GM12878 (cell line): ENCODE data around the gene THRB. TPM values are rescaled to one million over a fixed set of nuclear protein-coding genes. Genes with fewer than 3 reads are reported as not detected.

Source experiments
- ATAC-seq: fragments of 200-7000 bp; cut with Tn5 transposase; 3 replicates; pipeline ENCODE4 v1.9.1; 2020; ENCODE audit warnings: mild to moderate bottlenecking, moderate library complexity
- BruUV-seq: library from RNA; stranded (reverse); fragments of 400-500 nt; replicated peaks from 2 replicates; lab custom pipeline; 2021; lab: Mats Ljungman, UMichigan
- CTCF ChIA-PET: fragments of 300-600 bp; sonication (Branson Sonifier 250); formaldehyde crosslinking; extraction: SDS; loops from one replicate; lab custom pipeline; 2021; ENCODE audit warnings: inconsistent platforms; lab: Yijun Ruan, JAX
- POLR2A ChIA-PET: fragments of 350-600 bp; formaldehyde crosslinking; extraction: SDS; loops from one replicate; lab custom pipeline; 2021; ENCODE audit warnings: inconsistent platforms; lab: Charles Lee
- RAD21 ChIA-PET: fragments of 300-600 bp; sonication (Branson Sonifier 250); formaldehyde crosslinking; loops from one replicate; lab custom pipeline; 2023; ENCODE audit warnings: antibody characterized with exemption; ENCODE audit not compliant: unreplicated experiment; lab: Charles Lee
- SMC1A ChIA-PET: fragments of 300-600 bp; sonication (Branson Sonifier 250); formaldehyde crosslinking; loops from one replicate; lab custom pipeline; 2023; ENCODE audit not compliant: unreplicated experiment, uncharacterized antibody; lab: Charles Lee
- DNase-seq: peaks from one replicate; pipeline ENCODE4 v3.0.0-alpha.2; 2011; ENCODE audit warnings: low read depth, low spot score
- FAIRE-seq: peaks from 3 replicates; lab custom pipeline; 2011; peaks lifted over from hg19 to GRCh38; lab: Jason Lieb, UNC
- H2AFZ ChIP-seq: 2 replicates; pipeline ENCODE4 v1.6.0; 2011; ENCODE audit warnings: low read depth, low read length, control low read depth; ENCODE audit not compliant: control insufficient read depth
- H3K27ac ChIP-seq: 2 replicates; pipeline ENCODE4 v1.5.1; 2011; ENCODE audit warnings: control low read depth; ENCODE audit not compliant: control insufficient read depth, insufficient read depth
- H3K27me3 ChIP-seq, 2 experiments: replicated peaks in 1 of 2; 2 replicates each; pipeline versions ENCODE4 v1.6.0 to v1.6.1; 2011; ENCODE audit warnings: low read length in 1 of 2; ENCODE audit not compliant: control insufficient read depth in 2 of 2, insufficient read depth in 2 of 2
- H3K36me3 ChIP-seq, 2 experiments: 2 replicates each; pipeline ENCODE4 v1.5.1; 2011; ENCODE audit warnings: low read length in 1 of 2; ENCODE audit not compliant: control insufficient read depth in 2 of 2, insufficient read depth in 2 of 2
- H3K4me1 ChIP-seq: 2 replicates; pipeline ENCODE4 v1.6.1; 2011; ENCODE audit warnings: mild to moderate bottlenecking, low read length, moderate library complexity, mixed read lengths; ENCODE audit not compliant: control insufficient read depth, insufficient read depth
- H3K4me2 ChIP-seq: 2 replicates; pipeline ENCODE4 v1.6.0; 2011; ENCODE audit warnings: control low read depth; ENCODE audit not compliant: control insufficient read depth, insufficient read depth
- H3K4me3 ChIP-seq: fragments of 200-600 bp; sonication (generic); 2 replicates; pipeline ENCODE4 v1.5.1; 2016
- H3K79me2 ChIP-seq: 2 replicates; pipeline ENCODE4 v1.6.0; 2011; ENCODE audit warnings: low read length; ENCODE audit not compliant: control insufficient read depth, insufficient read depth
- H3K9ac ChIP-seq: 2 replicates; pipeline ENCODE4 v1.8.0; 2011; ENCODE audit warnings: low read length, control low read depth, mixed read lengths; ENCODE audit not compliant: control insufficient read depth, insufficient read depth
- H3K9me3 ChIP-seq: replicated peaks from 3 replicates; pipeline ENCODE4 v1.5.1; 2011; ENCODE audit warnings: mild to moderate bottlenecking, low read length; ENCODE audit not compliant: control insufficient read depth, insufficient read depth
- H4K20me1 ChIP-seq: 2 replicates; pipeline ENCODE4 v1.6.0; 2011; ENCODE audit not compliant: control insufficient read depth, insufficient read depth
- BACH1 ChIP-seq: fragments of 450-650 bp; IDR thresholded peaks from 2 replicates; pipeline ENCODE4 v1.6.1; 2017; ENCODE audit warnings: mild to moderate bottlenecking, borderline replicate concordance
- EP300 ChIP-seq, 2 experiments: fragments of 150-350 bp in 1 of 2; IDR thresholded peaks; 2 replicates each; pipeline ENCODE4 v1.6.1; 2011 to 2012; ENCODE audit warnings: low read depth in 2 of 2, low read length in 2 of 2, borderline replicate concordance in 1 of 2, improper control_type of control experiment in 1 of 2, inconsistent platforms in 1 of 2; ENCODE audit not compliant: control insufficient read depth in 1 of 2
- KAT2A ChIP-seq: conservative IDR thresholded peaks from 2 replicates; pipeline ENCODE4 v1.6.1; 2011; ENCODE audit warnings: low read depth, low read length; ENCODE audit not compliant: control insufficient read depth
- KDM1A ChIP-seq: fragments of 200-600 bp; sonication (generic); IDR thresholded peaks from 2 replicates; pipeline ENCODE4 v1.6.1; 2016; ENCODE audit warnings: borderline replicate concordance
- MYB ChIP-seq: fragments of 150-350 bp; IDR thresholded peaks from 2 replicates; pipeline ENCODE4 v1.6.1; 2014; ENCODE audit warnings: mild to moderate bottlenecking, low read depth, low read length, borderline replicate concordance
- MYC ChIP-seq: IDR thresholded peaks from 2 replicates; pipeline ENCODE4 v1.6.1; 2011; ENCODE audit warnings: mild to moderate bottlenecking, low read length, moderate library complexity, inconsistent platforms; ENCODE audit not compliant: insufficient read depth, insufficient replicate concordance, insufficient read length, severe bottlenecking
- POU2F2 ChIP-seq: IDR thresholded peaks from 3 replicates; pipeline ENCODE4 v1.6.1; 2011; ENCODE audit warnings: low read depth, mild to moderate bottlenecking, low read length, borderline replicate concordance
- RCOR1 ChIP-seq: conservative IDR thresholded peaks from 2 replicates; pipeline ENCODE4 v1.6.1; 2012; ENCODE audit warnings: low read depth, low read length, improper control_type of control experiment
- RFX5 ChIP-seq: IDR thresholded peaks from 2 replicates; pipeline ENCODE4 v1.6.1; 2011; ENCODE audit warnings: low read depth, low read length, improper control_type of control experiment
- SIX5 ChIP-seq: IDR thresholded peaks from 2 replicates; pipeline ENCODE4 v1.6.1; 2011; ENCODE audit warnings: mild to moderate bottlenecking, low read depth, low read length, moderate library complexity; ENCODE audit not compliant: severe bottlenecking
- SMAD1 ChIP-seq: fragments of 450-650 bp; IDR thresholded peaks from 2 replicates; pipeline ENCODE4 v1.6.1; 2018; ENCODE audit warnings: mild to moderate bottlenecking, low read depth; ENCODE audit not compliant: partially characterized antibody
- TBL1XR1 ChIP-seq: IDR thresholded peaks from 2 replicates; pipeline ENCODE4 v1.6.1; 2012; ENCODE audit warnings: low read depth, low read length, improper control_type of control experiment
- WGBS: methylation state at CpG from one replicate; pipeline ENCODE4 v1.1.6; 2016; ENCODE audit warnings: low lambda C conversion rate; ENCODE audit not compliant: insufficient replicate concordance, insufficient coverage; ENCODE audit errors: missing lambda C conversion rate; 5-methylcytosine and 5-hydroxymethylcytosine counted together
- in situ Hi-C: fragments of 300-500 bp; cut with MboI; formaldehyde crosslinking; loops from 9 replicates; pipeline ENCODE4 v1.14.3; 2018; ENCODE audit warnings: mixed read lengths
- intact Hi-C: fragments of 100-400 bp; cut with micrococcal nuclease; formaldehyde crosslinking; loops from one replicate; pipeline ENCODE4 v1.14.2; 2022; ENCODE audit not compliant: unreplicated experiment
- polyA plus RNA-seq, 11 experiments: library from polyadenylated mRNA; depleted of rRNA in 4 of 11; unstranded in 6 of 11; stranded (reverse) in 5 of 11; fragments of >200 nt; fragmentation: Nextera tagmentation in 4 of 11; fragmentation: Illumina TruSeq in 1 of 11; extraction: Ambion mirVana in 4 of 11; extraction: Trizol in 1 of 11; gene quantifications; 1 replicate in 1 of 11; 2 replicates in 10 of 11; pipeline versions ENCODE4 v1.2.1 to v1.2.3, GENCODE V29; 2011 to 2016; ENCODE audit warnings: inconsistent platforms in 2 of 11, missing spikeins in 2 of 11, low read depth in 1 of 11
- total RNA-seq, 4 experiments: library from RNA; depleted of rRNA in 3 of 4; stranded (reverse); fragments of >200 nt in 3 of 4; fragmentation: Illumina TruSeq in 1 of 4; extraction: Trizol in 1 of 4; gene quantifications; 2 replicates each; pipeline versions ENCODE4 v1.2.1 to v1.2.3, GENCODE V29; 2013 to 2021
- TF ChIP-seq, protein P1 (sequence below): fragments of 450-650 bp; IDR thresholded peaks from 2 replicates; pipeline ENCODE4 v1.6.1; 2017; ENCODE audit warnings: low read depth, mild to moderate bottlenecking, moderate library complexity
- TF ChIP-seq, protein P2 (sequence below): IDR thresholded peaks from 2 replicates; pipeline ENCODE4 v1.6.1; 2011; ENCODE audit warnings: borderline replicate concordance, low read depth, mild to moderate bottlenecking, moderate library complexity, mixed read lengths, low read length; ENCODE audit not compliant: insufficient read depth; ENCODE audit errors: extremely low read length

THRB gene
- total and polyA plus RNA-seq, 10 of the 15 experiments (the other 5 are each of a cell fraction or from before 2014, with no cell fraction given), result 0.05 TPM; not detected in 9

DNA sequence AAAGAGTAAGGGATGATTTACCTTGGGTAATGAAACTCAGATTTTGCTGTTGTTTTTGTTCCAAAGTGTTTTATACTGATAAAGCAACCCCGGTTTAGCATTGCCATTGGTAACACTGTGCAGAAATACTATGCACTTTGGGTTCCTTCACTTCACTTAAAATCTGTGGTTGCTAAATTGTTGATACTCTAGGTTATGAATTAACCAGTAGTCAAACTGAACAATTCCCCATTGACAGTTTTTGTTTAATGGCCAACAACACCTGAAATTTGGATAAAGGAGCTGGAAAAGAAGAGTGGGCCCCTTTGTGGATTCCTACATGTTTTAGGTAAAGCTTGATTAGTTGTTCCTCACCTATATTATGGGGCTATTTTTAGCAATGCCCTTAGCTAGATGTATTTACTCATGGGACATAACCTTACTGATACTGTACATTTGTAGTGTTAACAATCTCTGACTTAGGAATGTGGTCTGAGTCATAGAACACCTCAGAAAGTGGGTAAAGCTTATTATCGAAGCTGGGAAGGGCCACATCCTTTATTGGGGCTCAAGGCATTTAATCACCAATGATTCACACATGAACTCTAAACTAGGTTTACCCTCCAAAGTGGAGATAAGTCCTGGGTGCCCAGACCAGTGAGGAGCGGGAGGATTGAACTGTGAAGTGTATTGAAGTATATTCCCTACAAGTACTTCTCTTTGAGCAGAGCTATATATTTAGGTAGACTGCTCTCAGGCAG lies 29.5 kb upstream of the THRB start:
- no peaks in the 10 kb centered on the region for H3K79me2 ChIP-seq
- SMC1A ChIA-PET, result interaction anchor here (1.3 kb wide), 1 partner anchor 10 kb away, joined by 3 read pairs; no protein-coding TSS in a partner anchor
- CTCF ChIA-PET, result interaction anchor here (0.5 kb wide), 1 partner anchor 525 kb away, joined by 3 read pairs; no protein-coding TSS in a partner anchor
- H3K36me3 ChIP-seq, result no peaks in the 10 kb centered on the region
- POLR2A ChIA-PET, result no interaction called here
- H2AFZ ChIP-seq, result no peak overlapping the region
- no peak for FAIRE-seq
- no peaks in the 10 kb centered on the region for H4K20me1 ChIP-seq
- DNase-seq, result no peak
- ATAC-seq, result no peak
- intact Hi-C loops (no loop called here), in situ Hi-C loops (no loop called here)
- no peaks in the 10 kb centered on the region for H3K9me3 ChIP-seq
- H3K27ac ChIP-seq, result no peak overlapping the region
- no peak overlapping the region for H3K9ac ChIP-seq
- no peak for TF ChIP-seq EP300 (IDR thresholded peaks at IDR 0.05; ENCODE audit: borderline replicate concordance in 1 of 2, control insufficient read depth in 1 of 2, low read depth in 2 of 2, low read length in 2 of 2)
- H3K4me2 ChIP-seq, result no peak overlapping the region
- BruUV-seq, result no TSS peak
- peaks cover 6 to 15% of the 10 kb centered on the region in 2 experiments for H3K27me3 ChIP-seq
- no peak overlapping the region for H3K4me3 ChIP-seq
- 7% methylated on average over 3 of the region's 3 CpGs for WGBS
- RAD21 ChIA-PET, result no interaction called here
- H3K4me1 ChIP-seq, result no peaks in the 10 kb centered on the region

DNA sequence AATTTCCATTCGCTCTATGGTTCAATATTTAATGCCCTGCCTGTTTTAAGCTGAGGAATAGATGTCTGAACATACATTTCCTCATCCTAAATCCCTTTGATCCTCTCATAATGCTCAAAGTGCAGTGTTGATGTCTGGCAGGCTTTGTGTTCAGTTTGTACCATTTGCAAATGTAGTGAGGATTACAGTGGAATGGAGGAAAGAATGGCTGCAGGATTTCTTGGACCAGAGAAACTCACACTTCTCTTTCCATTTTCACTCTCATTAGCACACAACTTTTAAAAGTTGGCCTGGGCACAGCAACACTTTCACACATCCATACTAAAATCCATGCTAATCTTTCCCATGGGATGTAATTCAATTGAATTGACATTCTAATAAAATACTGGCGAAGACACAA lies 28.6 kb upstream of the THRB start:
- intact Hi-C loops, result no loop called here
- SMC1A ChIA-PET, result no interaction called here
- no TSS peak for BruUV-seq
- TF ChIP-seq BACH1 (no peak), SIX5 (no peak), POU2F2 (no peak), MYC (no peak), KAT2A (no peak), SMAD1 (no peak), TBL1XR1 (no peak), MYB (no peak), RCOR1 (no peak), RFX5 (no peak), KDM1A (no peak)
- TF ChIP-seq, protein P1, sequence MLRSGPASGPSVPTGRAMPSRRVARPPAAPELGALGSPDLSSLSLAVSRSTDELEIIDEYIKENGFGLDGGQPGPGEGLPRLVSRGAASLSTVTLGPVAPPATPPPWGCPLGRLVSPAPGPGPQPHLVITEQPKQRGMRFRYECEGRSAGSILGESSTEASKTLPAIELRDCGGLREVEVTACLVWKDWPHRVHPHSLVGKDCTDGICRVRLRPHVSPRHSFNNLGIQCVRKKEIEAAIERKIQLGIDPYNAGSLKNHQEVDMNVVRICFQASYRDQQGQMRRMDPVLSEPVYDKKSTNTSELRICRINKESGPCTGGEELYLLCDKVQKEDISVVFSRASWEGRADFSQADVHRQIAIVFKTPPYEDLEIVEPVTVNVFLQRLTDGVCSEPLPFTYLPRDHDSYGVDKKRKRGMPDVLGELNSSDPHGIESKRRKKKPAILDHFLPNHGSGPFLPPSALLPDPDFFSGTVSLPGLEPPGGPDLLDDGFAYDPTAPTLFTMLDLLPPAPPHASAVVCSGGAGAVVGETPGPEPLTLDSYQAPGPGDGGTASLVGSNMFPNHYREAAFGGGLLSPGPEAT, result no peak
- TF ChIP-seq, protein P2, sequence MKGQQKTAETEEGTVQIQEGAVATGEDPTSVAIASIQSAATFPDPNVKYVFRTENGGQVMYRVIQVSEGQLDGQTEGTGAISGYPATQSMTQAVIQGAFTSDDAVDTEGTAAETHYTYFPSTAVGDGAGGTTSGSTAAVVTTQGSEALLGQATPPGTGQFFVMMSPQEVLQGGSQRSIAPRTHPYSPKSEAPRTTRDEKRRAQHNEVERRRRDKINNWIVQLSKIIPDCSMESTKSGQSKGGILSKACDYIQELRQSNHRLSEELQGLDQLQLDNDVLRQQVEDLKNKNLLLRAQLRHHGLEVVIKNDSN, result no peak

More for the DNA sequence above, 28.6 kb upstream of the THRB start:
- CTCF ChIA-PET, result no interaction called here
- Histone ChIP-seq H2AFZ (no peak overlapping the region), H3K9me3 (no peaks in the 10 kb centered on the region), H3K4me3 (no peak overlapping the region), H3K4me2 (no peak overlapping the region), H3K27ac (no peak overlapping the region), H3K4me1 (no peaks in the 10 kb centered on the region), H3K9ac (no peak overlapping the region), H3K27me3 (peaks cover 8 to 15% of the 10 kb centered on the region in 2 experiments), H4K20me1 (no peaks in the 10 kb centered on the region), H3K79me2 (no peaks in the 10 kb centered on the region), H3K36me3 (no peaks in the 10 kb centered on the region)
- RAD21 ChIA-PET, result no interaction called here
- in situ Hi-C loops, result no loop called here
- WGBS, result 30% methylated on average over 2 of the region's 2 CpGs
- DNase-seq, result no peak
- ATAC-seq, result no peak
- no peak for FAIRE-seq
- POLR2A ChIA-PET, result no interaction called here
